Stimulated activated CD4-positive, alpha-beta T cell treated with anti-CD3 and anti-CD28 coated beads, Interleukin-15, amount 100 ng/mL, for 24 hours (primary cell): ENCODE measurements around the gene NCCRP1.
"Not testable (repeated sequence)": the region's sequence is repeated elsewhere in the genome, so short reads cannot be mapped to it uniquely, and the experiment has no call there.

Experiments used
- DNase-seq: peaks from one replicate; pipeline ENCODE4 v3.0.0-alpha.2; 2020

The NCCRP1 gene

DNA sequence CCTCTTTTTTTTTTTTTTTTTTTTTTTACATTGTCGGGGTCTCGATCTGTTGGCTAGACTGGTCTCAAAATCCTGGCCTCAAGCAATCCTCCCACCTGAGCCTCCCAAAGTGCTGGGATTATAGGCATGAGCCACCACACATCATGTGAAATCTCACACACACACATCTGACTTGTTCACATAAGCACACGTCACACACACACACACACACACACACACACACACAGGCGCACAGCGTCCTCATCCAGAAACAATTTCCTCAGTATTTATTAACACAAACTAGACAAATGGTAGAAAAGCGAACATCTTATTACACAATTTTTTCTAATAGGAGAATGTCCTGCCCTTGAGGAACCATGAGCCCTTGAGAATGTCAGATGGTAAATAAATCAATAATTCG is 12.4 kb downstream of the NCCRP1 start:
- no peak for DNase-seq

DNA sequence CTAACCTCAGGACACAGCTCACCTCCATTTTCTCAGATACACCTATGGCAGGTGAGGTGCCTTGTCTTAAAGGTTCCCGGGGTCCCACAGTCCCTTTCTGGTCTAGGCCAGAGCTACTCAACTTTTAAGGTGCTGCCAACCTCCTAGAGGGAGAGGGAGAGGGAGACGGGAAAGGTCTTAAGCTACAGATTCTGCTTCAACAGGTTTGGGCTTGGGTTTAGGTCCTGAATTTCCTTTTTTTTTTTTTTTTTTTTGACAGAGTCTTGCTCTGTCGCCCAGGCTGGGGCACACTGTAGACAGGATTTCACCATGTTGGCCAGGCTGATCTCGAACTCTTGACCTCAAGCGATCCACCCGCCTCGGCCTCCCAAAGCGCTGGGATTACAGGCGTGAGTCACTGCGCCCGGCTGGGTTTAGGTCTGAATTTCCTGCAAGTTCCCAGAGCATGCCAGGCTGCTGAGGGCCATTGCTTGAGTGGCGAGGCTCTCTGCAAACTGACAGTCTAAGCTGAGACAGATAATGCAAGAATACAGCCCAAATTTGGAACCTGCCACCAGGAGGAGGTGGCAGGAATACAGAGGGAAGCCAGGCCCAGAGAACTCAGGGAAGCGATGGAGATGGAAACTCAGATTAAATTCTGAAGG is 15.1 kb downstream of the NCCRP1 start:
- DNase-seq, result no peak

DNA sequence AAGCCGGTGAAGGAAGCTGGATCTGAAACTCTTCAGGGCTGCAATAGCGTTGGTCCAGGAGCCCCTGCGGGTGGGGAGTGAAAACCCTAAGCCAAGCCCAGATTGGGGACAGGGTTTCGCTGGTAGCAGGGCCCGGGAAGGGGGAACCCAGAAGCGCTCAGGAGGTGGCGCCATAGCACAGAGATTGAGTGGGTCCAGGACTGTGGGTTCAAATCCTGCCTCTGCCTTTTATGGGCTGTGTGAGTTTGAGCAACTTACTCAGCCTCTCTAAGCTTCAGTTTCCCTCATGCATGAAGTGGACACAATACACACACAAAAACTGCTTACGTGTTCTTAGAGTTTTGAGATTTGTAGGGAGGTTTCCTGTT is 15.6 kb downstream of the NCCRP1 start:
- peak; percentile 75 for DNase-seq

DNA sequence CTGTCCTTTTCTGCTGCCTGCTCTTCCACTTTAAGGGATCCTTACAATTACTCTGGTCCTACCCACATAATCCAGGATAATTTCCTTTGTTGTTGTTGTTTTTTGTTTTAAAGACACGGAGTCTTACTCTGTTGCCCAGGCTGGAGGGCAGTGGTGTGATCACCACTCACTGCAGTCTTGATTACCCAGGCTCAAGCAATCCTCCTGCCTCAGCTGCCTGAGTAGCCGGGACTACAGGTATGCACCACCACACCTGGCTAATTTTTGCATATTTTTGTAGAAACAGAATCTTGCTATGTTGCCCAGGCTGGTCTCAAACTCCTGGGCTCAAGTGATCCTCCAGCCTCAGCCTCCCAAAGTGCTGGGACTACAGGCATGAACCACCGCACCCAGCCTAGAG is 18.6 kb downstream of the NCCRP1 start:
- DNase-seq, result not testable (repeated sequence)

DNA sequence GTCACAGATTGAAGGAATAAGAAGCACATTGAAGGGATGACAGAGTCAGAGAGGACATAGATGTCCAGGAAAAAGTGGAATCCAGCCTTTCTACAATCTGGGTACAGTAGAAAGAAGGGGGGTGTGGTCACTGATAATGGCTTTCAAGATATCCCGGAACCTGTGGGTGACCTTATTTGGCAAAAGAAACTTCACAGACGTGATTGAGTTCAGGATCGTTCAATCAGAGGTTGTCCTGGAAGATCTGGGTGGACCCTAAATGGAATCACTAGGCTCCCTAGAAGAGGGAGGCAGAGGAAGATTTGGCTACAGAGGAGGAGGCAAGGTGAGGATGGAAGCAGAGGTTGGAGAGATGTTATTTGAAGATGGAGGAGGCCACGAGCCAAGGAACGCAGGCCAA is 20.3 kb downstream of the NCCRP1 start:
- no peak for DNase-seq

DNA sequence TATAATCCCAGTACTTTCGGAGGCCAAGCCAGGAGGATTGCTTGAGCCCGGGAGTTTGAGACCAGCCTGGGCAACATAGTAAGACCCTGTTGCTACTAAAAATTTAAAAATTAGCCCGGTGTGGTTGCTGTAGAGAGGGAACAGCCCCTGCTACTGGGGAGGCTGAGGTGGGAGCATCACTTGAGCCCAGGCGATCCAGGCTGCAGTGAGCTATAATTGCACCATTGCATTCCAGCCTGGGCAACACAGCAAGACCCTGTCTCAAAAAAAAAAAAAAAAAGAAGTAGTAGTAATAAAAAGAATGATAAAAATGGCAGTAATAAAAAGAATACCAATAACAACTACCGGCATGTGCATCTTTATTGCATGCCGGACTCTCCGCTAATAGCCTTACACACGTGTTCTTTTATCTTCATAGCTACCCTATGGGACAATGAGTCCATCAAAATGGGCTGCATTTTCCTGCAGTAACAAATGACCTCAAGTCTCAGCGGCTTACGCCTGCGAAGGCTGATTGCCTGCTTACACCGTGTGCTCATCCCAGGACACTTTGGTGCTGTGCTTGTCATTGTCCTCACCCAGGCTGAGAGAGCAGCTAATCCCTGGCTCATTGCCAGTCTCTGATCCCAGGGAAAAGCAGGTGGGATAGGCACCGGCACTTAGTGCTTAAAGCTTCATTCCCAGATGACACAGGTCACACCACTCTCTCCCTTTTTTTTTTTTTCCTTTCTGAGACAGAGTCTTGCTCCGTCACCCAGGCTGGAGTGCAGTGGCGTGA is 21.7 kb downstream of the NCCRP1 start:
- no peak for DNase-seq

DNA sequence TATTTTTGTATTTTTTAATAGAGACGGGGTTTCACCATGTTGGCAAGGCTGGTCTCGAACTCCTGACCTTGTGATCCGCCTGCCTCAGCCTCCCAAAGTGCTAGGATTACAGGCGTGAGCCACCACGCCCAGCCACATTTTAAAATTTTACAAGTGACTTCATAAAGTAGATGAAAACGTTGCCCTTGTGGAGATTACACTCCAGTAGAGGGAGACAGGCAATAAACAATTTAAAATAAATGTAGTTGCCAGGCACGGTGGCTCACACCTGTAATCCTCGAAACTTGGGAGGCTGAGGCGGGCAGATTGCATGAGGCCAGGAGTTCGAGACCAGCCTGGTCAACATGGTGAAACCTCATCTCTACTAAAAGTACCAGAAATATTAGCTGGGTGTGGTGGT is 22.3 kb downstream of the NCCRP1 start:
- DNase-seq, result not testable (repeated sequence)

DNA sequence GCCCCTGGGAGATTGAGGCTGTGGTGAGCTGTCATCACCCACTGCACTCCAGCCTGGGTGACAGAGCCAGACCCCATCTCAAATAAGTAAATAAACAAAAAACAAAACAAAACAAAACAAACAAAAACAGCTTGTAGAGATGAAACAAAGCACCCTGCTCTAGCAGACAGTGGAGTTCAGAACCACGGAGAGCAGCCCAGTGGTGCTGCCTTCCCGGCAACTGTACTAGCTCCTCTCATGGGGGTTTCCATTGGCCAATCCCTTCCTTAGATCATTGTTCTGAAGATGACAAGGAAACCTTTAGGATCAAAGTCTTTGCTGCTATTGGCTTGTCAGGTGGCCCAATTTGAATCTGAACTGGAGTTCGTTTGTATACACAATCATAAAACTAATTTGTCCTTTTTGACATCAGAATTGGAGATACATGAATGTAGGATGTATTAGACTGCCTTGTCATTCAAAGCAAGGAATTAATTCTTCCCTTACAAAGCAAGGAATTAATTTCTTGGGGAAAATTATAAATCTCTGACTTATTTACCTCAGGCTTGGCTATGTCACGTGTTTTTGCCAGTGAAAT is 27.0 kb downstream of the NCCRP1 start:
- DNase-seq, result peak; percentile 13

DNA sequence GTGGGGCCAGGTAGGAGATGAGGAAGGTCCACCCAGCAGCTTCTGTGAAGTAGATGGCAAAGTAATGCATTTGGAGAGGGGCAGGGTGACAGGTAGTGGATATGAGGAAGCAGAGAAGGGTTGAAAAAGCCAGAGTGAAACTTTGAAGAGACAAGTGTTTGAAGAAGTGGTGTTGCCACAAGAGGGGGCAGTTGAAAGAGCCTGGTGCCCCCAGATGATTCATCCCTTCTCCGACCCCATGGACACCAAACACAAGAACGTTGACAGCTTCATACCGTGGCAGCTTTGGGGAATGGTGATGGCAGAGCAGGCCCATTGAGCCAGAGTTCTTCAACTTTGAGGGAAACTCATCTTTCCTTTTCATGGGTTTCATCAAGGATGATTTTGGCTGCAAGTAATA is 28.1 kb downstream of the NCCRP1 start:
- no peak for DNase-seq

DNA sequence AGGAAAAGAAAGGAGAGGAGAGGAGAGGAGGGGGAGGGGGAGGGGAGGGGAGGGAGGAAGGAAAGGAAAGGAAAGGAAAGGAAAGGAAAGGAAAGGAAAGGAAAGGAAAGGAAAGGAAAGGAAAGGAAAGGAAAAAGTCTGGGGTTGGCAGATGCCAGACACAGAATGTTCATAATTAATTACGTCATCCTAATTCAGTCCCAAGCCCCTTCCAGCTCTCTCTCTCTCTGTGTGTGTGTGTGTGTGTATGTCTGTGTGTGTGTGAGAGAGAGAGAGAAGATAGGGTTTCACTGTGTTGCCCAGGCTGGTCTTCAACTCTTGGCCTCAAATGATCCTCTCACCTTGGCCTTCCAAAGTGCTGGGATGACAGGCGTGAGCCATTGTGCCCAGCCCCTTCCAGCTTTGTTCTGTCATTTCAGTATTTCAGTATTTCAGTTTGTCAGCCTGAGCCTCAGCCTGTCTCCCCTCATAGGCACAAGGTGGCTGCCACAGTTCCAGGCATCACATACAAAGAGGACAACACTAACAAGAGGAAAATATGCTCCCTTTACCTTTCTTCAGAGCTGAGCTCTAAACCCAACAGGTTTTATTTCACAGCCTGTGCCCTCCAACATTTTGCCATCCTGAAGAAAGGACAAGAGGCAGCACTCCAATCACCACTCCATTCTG is 33.5 kb downstream of the NCCRP1 start:
- no peak for DNase-seq

DNA sequence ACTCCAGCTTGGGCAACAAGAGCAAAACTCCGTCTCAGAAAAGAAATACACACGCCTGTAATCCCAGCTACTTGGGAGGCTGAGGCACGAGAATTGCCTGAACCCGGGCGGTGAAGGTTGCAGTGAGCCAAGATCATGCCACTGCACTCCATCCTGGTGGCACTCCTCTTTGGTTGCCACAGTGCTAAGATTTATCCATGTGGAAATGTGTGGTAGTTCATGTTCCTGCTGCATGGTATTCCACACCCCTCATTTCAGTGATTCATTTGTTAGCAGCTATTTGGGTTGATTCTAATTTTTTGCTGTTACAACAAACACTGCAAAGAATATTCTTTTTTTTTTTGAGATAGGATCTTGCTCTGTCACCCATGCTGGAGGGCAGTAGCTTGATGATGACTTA is 35.9 kb downstream of the NCCRP1 start:
- DNase-seq, result no peak

DNA sequence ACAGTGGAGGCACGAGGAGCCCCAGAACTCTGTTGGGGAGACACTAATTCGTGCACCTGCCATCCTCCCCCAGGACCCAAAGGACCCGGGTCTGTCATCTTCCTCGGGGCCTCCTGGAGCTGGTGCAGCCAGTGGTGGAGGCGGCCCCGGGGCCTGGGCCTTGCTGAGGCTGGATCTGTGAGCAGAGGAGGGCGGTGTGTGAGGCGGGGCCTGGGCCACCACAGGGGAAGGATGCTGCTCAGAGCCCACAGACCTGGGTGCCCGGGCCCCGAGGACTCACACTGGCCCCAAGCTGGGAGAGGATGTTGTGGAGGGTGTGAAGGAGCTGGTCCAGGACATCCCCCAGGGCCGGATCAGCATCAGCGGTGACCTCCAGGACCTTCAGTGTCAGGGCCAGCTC is 39.8 kb downstream of the NCCRP1 start:
- DNase-seq, result peak; percentile 7

DNA sequence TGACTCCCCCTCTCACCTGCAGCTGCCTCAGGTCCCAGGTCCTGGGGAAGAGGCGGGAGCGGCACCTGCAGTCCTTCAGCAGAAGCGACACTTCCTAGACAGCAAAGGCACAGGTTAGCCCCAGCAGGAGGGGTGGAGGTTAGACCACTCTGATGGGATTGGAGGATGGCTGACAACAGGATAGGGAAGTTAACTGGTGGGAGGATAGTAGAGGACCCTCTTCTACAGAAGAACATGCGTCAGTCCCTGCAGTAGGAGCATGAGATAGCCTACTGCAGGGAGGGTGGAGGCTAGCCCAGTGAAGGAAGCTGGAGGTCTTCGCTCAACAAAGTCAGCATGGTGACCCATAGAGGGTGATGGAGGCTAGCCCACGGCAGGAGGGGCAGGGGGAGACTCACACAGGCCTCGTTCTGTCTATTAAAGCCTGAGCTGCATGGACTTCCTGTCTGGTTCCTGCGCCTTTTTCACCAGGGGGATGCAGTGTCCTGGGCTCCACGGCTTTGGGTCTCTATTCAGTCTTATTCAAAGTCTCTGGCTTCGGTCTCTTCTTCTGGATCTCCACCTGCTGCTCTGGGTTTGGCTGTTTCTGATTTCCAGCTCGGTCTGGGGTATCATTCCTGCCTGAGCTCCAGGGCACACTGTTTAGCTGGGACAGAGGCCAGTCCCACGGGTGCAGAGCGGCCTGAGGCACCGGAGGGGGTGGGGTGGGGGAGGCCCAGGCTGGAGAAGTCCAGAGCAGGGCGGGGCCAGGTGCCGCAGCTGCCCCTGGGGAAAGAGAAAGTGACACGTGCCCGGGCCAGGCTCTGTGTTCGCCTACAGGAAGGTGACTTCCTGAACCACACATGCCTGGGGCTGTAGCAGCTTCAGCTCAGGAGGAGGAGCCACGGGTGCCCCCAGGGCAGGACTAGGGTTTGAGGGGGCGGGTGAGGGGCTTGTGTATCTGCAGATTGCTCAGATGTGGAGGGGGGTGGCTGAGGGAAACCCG is 40.7 kb downstream of the NCCRP1 start:
- peak; percentile 68 for DNase-seq

DNA sequence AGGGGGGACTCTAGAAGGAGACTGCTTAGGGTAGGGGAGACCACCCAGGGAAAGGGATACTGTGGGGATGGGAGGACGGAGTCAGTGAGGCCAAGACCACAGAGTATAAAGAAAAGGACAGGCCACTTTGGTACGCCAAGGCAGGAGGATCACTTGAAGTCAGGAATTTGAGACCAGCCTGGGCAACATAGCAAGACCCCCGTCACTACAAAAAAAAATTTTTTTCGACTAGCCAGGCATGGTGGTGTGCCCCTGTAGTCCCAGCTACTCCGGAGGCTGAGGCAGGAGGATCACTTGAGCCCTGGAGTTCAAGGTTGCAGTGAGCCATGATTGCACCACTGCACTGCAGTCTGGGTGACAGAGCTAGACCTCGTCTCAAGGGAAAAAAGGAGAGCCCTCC is 41.4 kb downstream of the NCCRP1 start:
- DNase-seq, result no peak

DNA sequence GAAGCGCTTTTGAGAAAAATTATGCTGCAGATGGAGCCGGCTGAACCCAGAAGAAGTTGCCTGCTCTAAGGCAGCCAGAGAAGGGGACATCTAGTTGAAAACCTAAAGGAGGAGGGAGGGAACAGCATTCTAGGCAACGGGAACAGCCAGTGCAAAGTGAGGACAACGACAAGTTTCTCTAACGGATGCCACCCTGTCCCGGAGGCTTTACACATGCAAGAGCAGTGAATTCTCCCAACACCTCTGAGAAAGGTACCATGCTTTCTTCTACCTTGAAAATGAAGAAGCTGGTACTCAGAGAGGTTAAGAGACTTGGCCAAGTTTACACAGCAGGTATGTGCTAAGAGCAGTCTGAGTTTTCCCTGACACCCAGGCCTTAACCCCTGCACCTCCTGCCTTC is 42.2 kb downstream of the NCCRP1 start:
- no peak for DNase-seq

DNA sequence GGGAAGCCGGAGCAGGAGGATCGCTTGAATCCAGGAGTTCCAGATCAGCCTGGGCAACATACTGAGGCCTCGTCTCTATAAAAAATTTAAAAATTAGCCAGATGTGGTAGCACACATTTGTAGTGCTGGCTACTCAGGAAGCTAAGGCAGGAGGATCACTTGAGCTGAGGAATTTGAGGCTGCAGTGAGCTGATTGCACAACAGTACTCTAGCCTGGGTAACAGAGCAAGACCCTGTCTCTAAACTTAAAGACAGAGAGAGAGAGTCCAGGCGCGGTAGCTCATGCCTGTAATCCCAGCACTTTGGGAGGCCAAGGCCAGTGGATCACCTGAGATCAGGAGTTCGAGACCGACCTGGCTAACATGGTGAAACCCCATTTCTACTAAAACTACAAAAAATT is 43.7 kb downstream of the NCCRP1 start:
- DNase-seq, result no peak

DNA sequence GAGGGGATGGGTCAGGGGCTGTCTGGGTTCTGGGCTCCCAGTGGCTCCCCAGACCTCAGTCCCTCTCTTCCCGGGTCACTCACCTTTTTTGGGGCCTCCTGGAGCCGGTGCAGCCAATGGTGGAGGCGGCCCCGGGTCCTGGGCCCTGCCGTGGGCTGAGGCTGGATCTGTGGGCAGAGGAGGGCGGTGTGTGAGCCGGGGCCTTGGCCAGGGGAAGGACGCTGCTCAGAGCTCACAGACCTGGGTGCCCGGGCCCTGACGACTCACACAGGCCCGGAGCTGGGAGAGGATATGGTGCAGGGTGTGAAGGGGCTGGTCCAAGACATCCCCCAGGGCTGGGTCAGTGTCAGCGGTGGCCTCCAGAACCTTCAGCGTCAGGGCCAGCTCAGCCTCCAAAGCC is 47.0 kb downstream of the NCCRP1 start:
- DNase-seq, result not testable (repeated sequence)

DNA sequence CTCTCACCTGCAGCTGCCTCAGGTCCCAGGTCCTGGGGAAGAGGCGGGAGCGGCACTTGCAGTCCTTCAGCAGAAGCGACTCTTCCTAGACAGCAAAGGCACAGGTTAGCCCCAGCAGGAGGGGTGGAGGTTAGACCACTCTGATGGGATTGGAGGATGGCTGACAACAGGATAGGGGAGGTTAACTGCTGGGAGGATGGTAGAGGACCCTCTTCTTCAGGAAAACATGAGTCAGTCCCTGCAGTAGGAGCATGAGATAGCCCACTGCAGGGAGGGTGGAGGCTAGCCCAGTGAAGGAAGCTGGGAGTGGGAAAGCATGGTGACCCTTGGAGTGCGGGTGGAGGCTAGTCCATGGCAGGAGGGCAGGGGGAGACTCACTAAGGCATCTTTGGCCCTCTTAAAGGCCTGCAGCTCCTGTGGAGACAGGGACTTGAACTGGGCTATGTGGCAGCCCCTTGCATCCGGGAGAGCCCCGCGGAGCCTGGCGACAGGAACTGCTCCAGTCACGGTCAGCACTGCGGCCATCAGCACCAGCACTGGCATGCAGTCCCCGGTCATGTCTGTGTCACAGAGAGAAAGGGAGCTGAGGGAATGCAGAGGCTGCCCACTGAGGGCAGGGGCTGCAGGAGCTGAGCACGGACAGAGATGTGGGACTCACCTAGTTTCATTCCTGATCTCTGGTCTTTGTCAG is 47.8 kb downstream of the NCCRP1 start, which contains the start of gene IFNL3:
IFNL3 (minus strand) TSS at position 597 of the 691 bp plus-strand sequence; CDS start at position 558, 39 bp downstream.
- not testable (repeated sequence) for DNase-seq

DNA sequence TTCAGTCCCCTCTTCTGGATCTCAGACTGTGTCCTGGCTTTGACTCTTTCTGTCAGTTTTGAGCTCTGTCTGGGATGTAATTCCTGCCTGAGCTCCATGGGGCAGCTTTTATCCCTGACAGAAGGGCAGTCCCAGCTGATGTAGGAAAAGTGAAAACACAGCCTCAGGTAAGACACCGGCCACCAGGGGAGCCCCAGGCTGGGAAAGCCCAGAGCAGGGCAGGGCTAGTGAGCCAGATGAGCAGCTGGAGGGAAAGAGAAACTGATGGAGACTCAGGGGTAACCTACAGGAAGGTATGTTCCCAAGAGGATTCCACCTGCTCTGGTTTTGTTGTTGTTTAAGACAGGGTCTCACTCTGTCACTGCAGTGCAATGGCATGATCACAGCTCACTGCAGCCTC is 48.4 kb downstream of the NCCRP1 start:
- DNase-seq, result not testable (repeated sequence)

DNA sequence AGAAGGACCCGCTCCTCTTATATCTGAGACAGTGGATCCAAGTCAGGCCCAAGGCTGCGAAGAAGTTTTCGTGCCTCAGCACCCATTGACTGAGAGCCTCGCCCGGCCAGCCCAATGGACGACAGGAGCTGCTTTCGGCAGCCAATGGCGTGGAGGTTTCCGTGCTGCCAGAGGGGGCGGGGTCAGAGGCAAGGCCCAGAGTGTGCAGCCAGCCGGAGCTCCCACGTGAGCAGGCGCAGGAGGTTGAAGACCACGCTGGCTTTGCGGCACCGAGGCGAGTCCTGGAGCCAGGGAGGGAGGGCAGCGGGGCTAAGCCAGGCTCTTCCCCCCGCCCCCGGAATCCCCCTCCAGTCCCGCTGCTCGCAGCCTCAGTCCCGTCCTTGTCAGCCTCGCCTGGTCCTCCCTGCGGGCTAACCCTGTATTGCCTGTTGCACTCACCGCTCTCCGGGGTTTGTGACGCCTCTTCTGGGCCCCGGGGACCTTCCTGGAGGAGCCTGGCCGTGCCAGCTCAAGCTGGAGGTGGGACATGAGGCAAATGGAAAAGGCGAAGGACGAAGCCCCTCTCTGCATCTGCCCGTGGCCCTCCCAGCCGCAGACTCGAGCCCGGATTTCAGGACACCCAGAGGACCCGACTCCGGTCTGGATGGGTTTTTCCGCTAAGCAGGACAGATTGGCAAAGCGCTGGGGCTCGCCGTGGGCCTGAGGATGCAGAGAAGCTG is 50.3 kb downstream of the NCCRP1 start:
- peak; percentile 64 for DNase-seq
